Testis (tissue), 3 donors: Measurements from ENCODE around the gene KLHL22. TPM values are rescaled to one million over a fixed set of nuclear protein-coding genes. Genes with fewer than 3 reads are reported as not detected.
"Not testable (repeated sequence)": the region's sequence is repeated elsewhere in the genome, so short reads cannot be mapped to it uniquely, and the experiment has no call there.

ENCODE experiments used
- DNase-seq: peaks from one replicate; pipeline ENCODE4 v3.0.0-alpha.2; 2019
- H3K27ac ChIP-seq, 2 donors: fragments of 200-600 bp; sonication (generic); one replicate each; pipeline ENCODE4 v1.5.1; 2019
- H3K27me3 ChIP-seq: fragments of 200-600 bp; sonication (generic); one replicate; pipeline ENCODE4 v1.5.1; 2019
- H3K36me3 ChIP-seq: fragments of 200-600 bp; sonication (generic); one replicate; pipeline ENCODE4 v1.5.1; 2017; ENCODE audit warnings: low read depth; ENCODE audit errors: missing control alignments
- H3K4me1 ChIP-seq: fragments of 200-600 bp; sonication (generic); one replicate; pipeline ENCODE4 v1.5.1; 2019
- H3K4me3 ChIP-seq, 2 donors: fragments of 200-600 bp; sonication (generic); one replicate each; pipeline ENCODE4 v1.5.1; 2017 to 2019
- H3K9me3 ChIP-seq: fragments of 200-600 bp; sonication (generic); one replicate; pipeline ENCODE4 v1.5.1; 2017
- WGBS, 2 donors: methylation state at CpG; one replicate each; pipeline ENCODE4 v1.1.5; 2018; 5-methylcytosine and 5-hydroxymethylcytosine counted together
- intact Hi-C: fragments of 100-400 bp; cut with DNase I; formaldehyde crosslinking; loops from one replicate; pipeline ENCODE4 v1.15.1; 2023; ENCODE audit warnings: low total_unique reads
- polyA plus RNA-seq: library from polyadenylated mRNA; stranded (reverse); fragments of 350-450 nt; fragmentation: Illumina TruSeq; extraction: RNeasy Lipid Tissue Mini Kit (QIAGEN cat#74804); gene quantifications from one replicate; pipeline ENCODE4 v1.2.3, GENCODE V29; 2014; ENCODE audit warnings: low read depth, low replicate concordance; ENCODE audit not compliant: insufficient read depth
- small RNA-seq, 2 donors: library from RNA; depleted of rRNA; stranded (forward); fragments of <200 nt; gene quantifications; one replicate each; pipeline ENCODE3, GENCODE V24; 2016
- total RNA-seq, 2 donors: library from RNA; depleted of rRNA; stranded (reverse); fragments of >200 nt; gene quantifications; one replicate each; pipeline ENCODE4 v1.2.3, GENCODE V29; 2016
- TF ChIP-seq, protein P1 (sequence below), 3 experiments: fragments of 450-650 bp in 2 of 3; fragments of 200-600 bp in 1 of 3; sonication (generic) in 1 of 3; IDR thresholded peaks; one replicate each; pipeline ENCODE4 v1.5.1; 2016 to 2019; ENCODE audit warnings: antibody characterized with exemption in 3 of 3, mild to moderate bottlenecking in 2 of 3, moderate library complexity in 1 of 3

Gene KLHL22
- total and polyA plus RNA-seq, 3 donors from 2014 or later: 18.1 to 41.7 (median 39.8) TPM

DNA sequence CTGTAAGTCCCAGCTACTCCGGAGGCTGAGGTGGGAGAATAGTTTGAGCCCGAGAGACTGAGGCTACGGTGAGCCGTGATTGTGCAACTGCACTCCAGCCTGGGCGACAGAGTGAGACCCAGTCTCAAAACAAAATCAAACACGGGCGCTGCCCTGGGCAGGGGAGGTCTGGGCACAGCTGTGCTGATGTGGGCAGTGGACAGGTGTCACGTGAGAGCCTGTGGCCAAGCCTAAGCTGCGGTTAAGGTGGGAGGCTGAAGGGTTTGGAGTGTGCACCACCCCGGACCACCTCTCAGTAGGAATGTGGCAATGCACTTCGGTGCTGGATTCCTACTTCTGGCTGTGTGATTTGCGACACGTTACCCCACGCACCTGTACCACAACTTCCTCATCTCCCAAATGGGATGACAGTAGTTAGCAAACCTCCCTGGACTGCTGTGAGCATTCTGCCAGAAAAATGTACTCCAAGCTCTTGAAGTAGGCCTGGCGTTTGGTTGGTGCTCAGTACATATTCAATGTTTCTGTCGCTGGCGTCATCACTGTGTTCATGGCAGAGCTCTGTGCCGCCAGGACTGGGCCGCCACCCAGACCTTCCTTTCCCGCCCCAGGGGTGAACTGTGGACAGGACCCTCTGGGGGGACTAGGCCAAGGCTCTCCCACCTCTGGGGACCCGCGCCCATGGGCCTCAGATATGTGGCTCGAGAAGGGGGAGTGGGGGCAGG, 102.5 kb downstream of the KLHL22 start:
- intact Hi-C loops: no loop called here
- H3K9me3 ChIP-seq: no peaks in the 10 kb centered on the region
- H3K36me3 ChIP-seq: no peaks in the 10 kb centered on the region
- peaks cover 3% of the 10 kb centered on the region for H3K4me1 ChIP-seq
- TF ChIP-seq, protein P1, sequence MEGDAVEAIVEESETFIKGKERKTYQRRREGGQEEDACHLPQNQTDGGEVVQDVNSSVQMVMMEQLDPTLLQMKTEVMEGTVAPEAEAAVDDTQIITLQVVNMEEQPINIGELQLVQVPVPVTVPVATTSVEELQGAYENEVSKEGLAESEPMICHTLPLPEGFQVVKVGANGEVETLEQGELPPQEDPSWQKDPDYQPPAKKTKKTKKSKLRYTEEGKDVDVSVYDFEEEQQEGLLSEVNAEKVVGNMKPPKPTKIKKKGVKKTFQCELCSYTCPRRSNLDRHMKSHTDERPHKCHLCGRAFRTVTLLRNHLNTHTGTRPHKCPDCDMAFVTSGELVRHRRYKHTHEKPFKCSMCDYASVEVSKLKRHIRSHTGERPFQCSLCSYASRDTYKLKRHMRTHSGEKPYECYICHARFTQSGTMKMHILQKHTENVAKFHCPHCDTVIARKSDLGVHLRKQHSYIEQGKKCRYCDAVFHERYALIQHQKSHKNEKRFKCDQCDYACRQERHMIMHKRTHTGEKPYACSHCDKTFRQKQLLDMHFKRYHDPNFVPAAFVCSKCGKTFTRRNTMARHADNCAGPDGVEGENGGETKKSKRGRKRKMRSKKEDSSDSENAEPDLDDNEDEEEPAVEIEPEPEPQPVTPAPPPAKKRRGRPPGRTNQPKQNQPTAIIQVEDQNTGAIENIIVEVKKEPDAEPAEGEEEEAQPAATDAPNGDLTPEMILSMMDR (IDR thresholded peaks at IDR 0.05): no peak
- 70 to 78% methylated on average over 19 to 23 of the region's 23 CpGs for WGBS, 2 donors
- no peaks in the 10 kb centered on the region for H3K27me3 ChIP-seq
- H3K4me3 ChIP-seq: peak overlapping the region; percentile 70 to 73
- H3K27ac ChIP-seq: peak overlapping the region in 1 of 2 donors; percentile 64
- no peak for DNase-seq

DNA sequence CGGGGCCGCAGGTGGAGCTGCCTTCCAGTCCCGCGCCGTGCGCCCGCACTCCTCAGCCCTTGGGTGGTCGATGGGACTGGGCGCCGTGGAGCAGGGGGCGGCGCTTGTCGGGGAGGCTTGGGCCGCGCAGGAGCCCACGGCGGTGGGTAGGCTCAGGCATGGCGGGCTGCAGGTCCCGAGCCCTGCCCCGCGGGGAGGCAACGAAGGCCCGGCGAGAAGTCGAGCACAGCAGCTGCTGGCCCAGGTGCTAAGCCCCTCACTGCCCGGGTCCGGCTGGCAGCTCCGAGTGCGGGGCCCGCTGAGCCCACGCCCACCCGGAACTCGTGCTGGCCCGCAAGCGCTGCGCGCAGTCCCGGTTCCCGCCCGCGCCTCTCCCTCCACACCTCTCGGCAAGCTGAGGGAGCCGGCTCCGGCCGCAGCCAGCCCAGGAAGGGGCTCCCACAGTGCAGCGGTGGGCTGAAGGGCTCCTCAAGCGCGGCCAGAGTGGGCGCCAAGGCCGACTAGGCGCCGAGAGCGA, 103.2 kb downstream of the KLHL22 start:
- DNase-seq: not testable (repeated sequence)

More for the DNA sequence above, 103.2 kb downstream of the KLHL22 start:
- H3K27me3 ChIP-seq, H3K36me3 ChIP-seq, H3K27ac ChIP-seq, intact Hi-C loops, H3K9me3 ChIP-seq, H3K4me1 ChIP-seq: not testable (repeated sequence)
- H3K4me3 ChIP-seq: peak overlapping the region in 1 of 2 donors; percentile 73
- WGBS, 2 donors: 85% methylated on average over 53 of the region's 53 CpGs; no CpG with 5 or more reads in 1 of the 2 donors

Small RNA genes within 50 kb of the gene (small RNA-seq; reads per million reads assigned to genes)
- gene RF00019 (0 reads per million in 2 donors), gene RN7SL812P (0 reads per million in 2 donors), gene RNU6-225P (0 reads per million in 2 donors), gene RNY1P9 (0 reads per million in 2 donors)

Other genes with a start within 250 kb of the KLHL22 start
- gene RTN4R, start 227.5 kb downstream of the KLHL22 start, total RNA-seq: 1 to 10 TPM; 5.1 to 6.1 TPM
- gene RTN4R, start 227.5 kb downstream of the KLHL22 start, polyA plus RNA-seq: 2.1 TPM
- 100 to 1,000 TPM; 152 to 257 TPM for gene DGCR6L, start 175.7 kb downstream of the KLHL22 start, total RNA-seq
- gene DGCR6L, start 175.7 kb downstream of the KLHL22 start, polyA plus RNA-seq: 171 TPM
- 10 to 100 TPM in 1 of 2 donors, 1 to 10 TPM in 1; 6.5 to 11.8 TPM for gene ZNF74, start 101.6 kb downstream of the KLHL22 start, total RNA-seq
- 4.1 TPM for gene ZNF74, start 101.6 kb downstream of the KLHL22 start, polyA plus RNA-seq
- 10 to 100 TPM; 10.4 to 12.3 TPM for gene SCARF2, start 58.0 kb downstream of the KLHL22 start, total RNA-seq
- 3.3 TPM for gene SCARF2, start 58.0 kb downstream of the KLHL22 start, polyA plus RNA-seq
- gene MED15, start 11.8 kb upstream of the KLHL22 start, total RNA-seq: 100 to 1,000 TPM in 1 of 2 donors, 10 to 100 TPM in 1; 81.6 to 101 TPM
- 71.0 TPM for gene MED15, start 11.8 kb upstream of the KLHL22 start, polyA plus RNA-seq